GM19035 (cell line): ENCODE results near the gene ETFB.
A peak's percentile ranks its signal among the peaks of the same experiment; 100 is the strongest.
"Not testable (repeated sequence)": the region's sequence is repeated elsewhere in the genome, so short reads cannot be mapped to it uniquely, and the experiment has no call there.

Experiments
- ATAC-seq: cut with Tn5 transposase; IDR thresholded peaks from one replicate; pipeline ENCODE4 v1.9.1; 2021; ENCODE audit not compliant: unreplicated experiment

The ETFB gene

GRCh38 chr19:51365965-51366388 is at the start of gene ETFB:
TSS of gene ETFB (minus strand) at chr19:51366388. CDS start at chr19:51366326, 62 bp downstream.
- ATAC-seq: no peak

GRCh38 chr19:51415187-51415586 is 49.0 kb upstream of the ETFB start:
- ATAC-seq: no peak

- ATAC-seq: no peak
These were observed 45.0 kb upstream of the ETFB start for GRCh38 chr19:51410950-51411748.

- no peak for ATAC-seq
These were observed 41.4 kb upstream of the ETFB start for GRCh38 chr19:51407511-51408131.

- no peak for ATAC-seq
These were observed 35.9 kb upstream of the ETFB start for GRCh38 chr19:51402117-51402516.

- not testable (repeated sequence) for ATAC-seq
These were observed 33.7 kb upstream of the ETFB start for GRCh38 chr19:51399936-51400335.

GRCh38 chr19:51399231-51399630 is 33.0 kb upstream of the ETFB start:
- no peak for ATAC-seq

- ATAC-seq: no peak
These were observed 32.0 kb upstream of the ETFB start for GRCh38 chr19:51398096-51398704.

- not testable (repeated sequence) for ATAC-seq
These were observed 31.3 kb upstream of the ETFB start for GRCh38 chr19:51397453-51397852.

GRCh38 chr19:51396175-51396574 is 30.0 kb upstream of the ETFB start:
- ATAC-seq: no peak

GRCh38 chr19:51394050-51394836 is 28.1 kb upstream of the ETFB start:
- peak; percentile 84 for ATAC-seq

GRCh38 chr19:51392701-51393100 is 26.5 kb upstream of the ETFB start:
- ATAC-seq: no peak

GRCh38 chr19:51391073-51391611 is 25.0 kb upstream of the ETFB start:
- ATAC-seq: no peak

- ATAC-seq: no peak
These were observed 23.0 kb upstream of the ETFB start for GRCh38 chr19:51389143-51389542.

- no peak for ATAC-seq
These were observed 21.8 kb upstream of the ETFB start, which contains the start of gene LIM2 for GRCh38 chr19:51387924-51388389. TSS of gene LIM2 (minus strand) at chr19:51387974. CDS start at chr19:51387443, 531 bp downstream.

GRCh38 chr19:51386882-51387520 is 20.8 kb upstream of the ETFB start:
- ATAC-seq: no peak

GRCh38 chr19:51382004-51382403 is 15.8 kb upstream of the ETFB start:
- no peak for ATAC-seq

- ATAC-seq: no peak
These were observed 14.2 kb upstream of the ETFB start for GRCh38 chr19:51380379-51380778.

GRCh38 chr19:51377422-51377821 is 11.2 kb upstream of the ETFB start:
- ATAC-seq: no peak

GRCh38 chr19:51375504-51376221 is 9.5 kb upstream of the ETFB start:
- ATAC-seq: no peak
